CD1c-positive myeloid dendritic cell (primary cell): ENCODE results near the gene NECAB3.

Experiments used
- DNase-seq: peaks from one replicate; pipeline ENCODE4 v3.0.0-alpha.2; 2016; ENCODE audit errors: extremely low spot score

Gene NECAB3

GRCh38 chr20:33664085-33664761 is 10.0 kb downstream of the NECAB3 start:
- DNase-seq: no peak

GRCh38 chr20:33663161-33664084 is 10.8 kb downstream of the NECAB3 start:
- peak; percentile 88 for DNase-seq

- DNase-seq: no peak
Observed at GRCh38 chr20:33662172-33662571, 12.1 kb downstream of the NECAB3 start, which contains the start of gene C20orf144. TSS of gene C20orf144 (plus strand) at chr20:33662327. CDS start at chr20:33662346, 19 bp downstream.

- DNase-seq: no peak
Observed at GRCh38 chr20:33660685-33661058, 13.6 kb downstream of the NECAB3 start.

GRCh38 chr20:33660035-33660684 is 14.1 kb downstream of the NECAB3 start:
- DNase-seq: no peak

GRCh38 chr20:33659341-33660034 is 14.7 kb downstream of the NECAB3 start:
- DNase-seq: no peak

GRCh38 chr20:33658929-33659328 is 15.3 kb downstream of the NECAB3 start:
- DNase-seq: no peak

- DNase-seq: no peak
Observed at GRCh38 chr20:33658510-33658909, 15.7 kb downstream of the NECAB3 start.

GRCh38 chr20:33657704-33658095 is 16.5 kb downstream of the NECAB3 start:
- DNase-seq: no peak

GRCh38 chr20:33656783-33657703 is 17.2 kb downstream of the NECAB3 start:
- no peak for DNase-seq

GRCh38 chr20:33656010-33656782 is 18.0 kb downstream of the NECAB3 start:
- DNase-seq: no peak

- no peak for DNase-seq
Observed at GRCh38 chr20:33655164-33655563, 19.1 kb downstream of the NECAB3 start.

- no peak for DNase-seq
Observed at GRCh38 chr20:33654680-33655161, 19.5 kb downstream of the NECAB3 start.

- DNase-seq: no peak
Observed at GRCh38 chr20:33653900-33654596, 20.2 kb downstream of the NECAB3 start.

- DNase-seq: peak; percentile 28
Observed at GRCh38 chr20:33653218-33653899, 20.9 kb downstream of the NECAB3 start.

GRCh38 chr20:33651562-33652048 is 22.6 kb downstream of the NECAB3 start:
- no peak for DNase-seq

- DNase-seq: no peak
Observed at GRCh38 chr20:33650753-33651561, 23.3 kb downstream of the NECAB3 start.
